ENCODE results near the gene GNB1.
A peak's percentile ranks its signal among the peaks of the same experiment; 100 is the strongest.

GNB1 gene

DNA sequence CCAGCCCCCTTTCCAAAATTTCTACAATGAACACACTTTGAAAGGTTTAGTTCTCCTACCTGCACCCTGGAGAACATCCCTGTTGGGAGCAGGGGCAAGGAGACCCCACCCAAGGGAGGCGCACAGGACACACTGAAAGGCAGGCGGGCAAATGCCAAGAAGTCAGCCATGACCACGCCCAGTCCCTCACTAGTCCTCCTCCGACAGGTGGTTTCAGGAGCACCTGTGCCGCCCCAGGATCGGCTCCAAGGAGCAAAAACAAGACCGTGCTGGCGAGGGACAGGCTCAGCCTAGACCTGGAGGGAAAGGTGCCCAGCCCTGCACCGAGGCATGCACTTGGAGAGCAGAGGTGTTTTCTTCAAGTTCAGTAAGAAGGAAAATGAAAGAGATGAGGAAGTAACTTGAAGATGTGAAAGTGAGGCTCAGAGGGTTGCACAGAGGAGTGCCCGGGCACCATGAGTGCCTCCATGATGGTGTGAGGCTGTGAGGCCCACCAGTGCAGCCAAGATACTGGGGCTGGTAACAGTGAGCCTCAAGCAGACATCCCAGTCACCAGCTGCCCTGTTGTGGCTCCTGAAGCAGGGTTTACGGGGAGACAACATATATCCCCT is 93.1 kb downstream of the GNB1 start:
- no peak for TF ChIP-seq OSR1 (CRISPR knock-in tag; IDR thresholded peaks at IDR 0.05)
- TF ChIP-seq ZNF8 (CRISPR knock-in tag; IDR thresholded peaks at IDR 0.05) = no peak
- TF ChIP-seq, protein P1, sequence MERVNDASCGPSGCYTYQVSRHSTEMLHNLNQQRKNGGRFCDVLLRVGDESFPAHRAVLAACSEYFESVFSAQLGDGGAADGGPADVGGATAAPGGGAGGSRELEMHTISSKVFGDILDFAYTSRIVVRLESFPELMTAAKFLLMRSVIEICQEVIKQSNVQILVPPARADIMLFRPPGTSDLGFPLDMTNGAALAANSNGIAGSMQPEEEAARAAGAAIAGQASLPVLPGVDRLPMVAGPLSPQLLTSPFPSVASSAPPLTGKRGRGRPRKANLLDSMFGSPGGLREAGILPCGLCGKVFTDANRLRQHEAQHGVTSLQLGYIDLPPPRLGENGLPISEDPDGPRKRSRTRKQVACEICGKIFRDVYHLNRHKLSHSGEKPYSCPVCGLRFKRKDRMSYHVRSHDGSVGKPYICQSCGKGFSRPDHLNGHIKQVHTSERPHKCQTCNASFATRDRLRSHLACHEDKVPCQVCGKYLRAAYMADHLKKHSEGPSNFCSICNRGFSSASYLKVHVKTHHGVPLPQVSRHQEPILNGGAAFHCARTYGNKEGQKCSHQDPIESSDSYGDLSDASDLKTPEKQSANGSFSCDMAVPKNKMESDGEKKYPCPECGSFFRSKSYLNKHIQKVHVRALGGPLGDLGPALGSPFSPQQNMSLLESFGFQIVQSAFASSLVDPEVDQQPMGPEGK (CRISPR knock-in tag; IDR thresholded peaks at IDR 0.05; ENCODE audit: borderline replicate concordance) = no peak
- TF ChIP-seq ZFP3 (CRISPR knock-in tag; IDR thresholded peaks at IDR 0.05) = no peak
- ATAC-seq = no peak

- no peak for TF ChIP-seq RARB (CRISPR knock-in tag; IDR thresholded peaks at IDR 0.05)
- no peak for TF ChIP-seq TOX (CRISPR knock-in tag; IDR thresholded peaks at IDR 0.05; ENCODE audit: borderline replicate concordance)
- no peak for TF ChIP-seq TCF4 (CRISPR knock-in tag; IDR thresholded peaks at IDR 0.05; ENCODE audit: borderline replicate concordance)
- no peak for TF ChIP-seq ZNF8 (CRISPR knock-in tag; IDR thresholded peaks at IDR 0.05)
- TF ChIP-seq PPARA (CRISPR knock-in tag; IDR thresholded peaks at IDR 0.05; ENCODE audit: borderline replicate concordance) = no peak
- TF ChIP-seq CREB5 (CRISPR knock-in tag; IDR thresholded peaks at IDR 0.05; ENCODE audit: low read depth) = no peak
- TF ChIP-seq ISL1 (CRISPR knock-in tag; IDR thresholded peaks at IDR 0.05) = no peak
- TF ChIP-seq BACH2 (CRISPR knock-in tag; IDR thresholded peaks at IDR 0.05; ENCODE audit: borderline replicate concordance) = no peak
- no peak for TF ChIP-seq ARNTL (CRISPR knock-in tag; IDR thresholded peaks at IDR 0.05; ENCODE audit: borderline replicate concordance, low read depth)
- no peak for TF ChIP-seq ZNF565 (CRISPR knock-in tag; conservative IDR thresholded peaks at IDR 0.05; ENCODE audit: low read depth)
- TF ChIP-seq SNAI2 (CRISPR knock-in tag; IDR thresholded peaks at IDR 0.05) = no peak
- TF ChIP-seq, protein P2, sequence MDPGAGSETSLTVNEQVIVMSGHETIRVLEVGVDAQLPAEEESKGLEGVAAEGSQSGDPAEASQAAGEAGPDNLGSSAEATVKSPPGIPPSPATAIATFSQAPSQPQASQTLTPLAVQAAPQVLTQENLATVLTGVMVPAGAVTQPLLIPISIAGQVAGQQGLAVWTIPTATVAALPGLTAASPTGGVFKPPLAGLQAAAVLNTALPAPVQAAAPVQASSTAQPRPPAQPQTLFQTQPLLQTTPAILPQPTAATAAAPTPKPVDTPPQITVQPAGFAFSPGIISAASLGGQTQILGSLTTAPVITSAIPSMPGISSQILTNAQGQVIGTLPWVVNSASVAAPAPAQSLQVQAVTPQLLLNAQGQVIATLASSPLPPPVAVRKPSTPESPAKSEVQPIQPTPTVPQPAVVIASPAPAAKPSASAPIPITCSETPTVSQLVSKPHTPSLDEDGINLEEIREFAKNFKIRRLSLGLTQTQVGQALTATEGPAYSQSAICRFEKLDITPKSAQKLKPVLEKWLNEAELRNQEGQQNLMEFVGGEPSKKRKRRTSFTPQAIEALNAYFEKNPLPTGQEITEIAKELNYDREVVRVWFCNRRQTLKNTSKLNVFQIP (CRISPR knock-in tag; IDR thresholded peaks at IDR 0.05; ENCODE audit: borderline replicate concordance, low read depth) = no peak
- no peak for TF ChIP-seq ZC3H10 (CRISPR knock-in tag; IDR thresholded peaks at IDR 0.05)
- no peak for TF ChIP-seq GLIS3 (CRISPR knock-in tag; IDR thresholded peaks at IDR 0.05)
- TF ChIP-seq, protein P3, sequence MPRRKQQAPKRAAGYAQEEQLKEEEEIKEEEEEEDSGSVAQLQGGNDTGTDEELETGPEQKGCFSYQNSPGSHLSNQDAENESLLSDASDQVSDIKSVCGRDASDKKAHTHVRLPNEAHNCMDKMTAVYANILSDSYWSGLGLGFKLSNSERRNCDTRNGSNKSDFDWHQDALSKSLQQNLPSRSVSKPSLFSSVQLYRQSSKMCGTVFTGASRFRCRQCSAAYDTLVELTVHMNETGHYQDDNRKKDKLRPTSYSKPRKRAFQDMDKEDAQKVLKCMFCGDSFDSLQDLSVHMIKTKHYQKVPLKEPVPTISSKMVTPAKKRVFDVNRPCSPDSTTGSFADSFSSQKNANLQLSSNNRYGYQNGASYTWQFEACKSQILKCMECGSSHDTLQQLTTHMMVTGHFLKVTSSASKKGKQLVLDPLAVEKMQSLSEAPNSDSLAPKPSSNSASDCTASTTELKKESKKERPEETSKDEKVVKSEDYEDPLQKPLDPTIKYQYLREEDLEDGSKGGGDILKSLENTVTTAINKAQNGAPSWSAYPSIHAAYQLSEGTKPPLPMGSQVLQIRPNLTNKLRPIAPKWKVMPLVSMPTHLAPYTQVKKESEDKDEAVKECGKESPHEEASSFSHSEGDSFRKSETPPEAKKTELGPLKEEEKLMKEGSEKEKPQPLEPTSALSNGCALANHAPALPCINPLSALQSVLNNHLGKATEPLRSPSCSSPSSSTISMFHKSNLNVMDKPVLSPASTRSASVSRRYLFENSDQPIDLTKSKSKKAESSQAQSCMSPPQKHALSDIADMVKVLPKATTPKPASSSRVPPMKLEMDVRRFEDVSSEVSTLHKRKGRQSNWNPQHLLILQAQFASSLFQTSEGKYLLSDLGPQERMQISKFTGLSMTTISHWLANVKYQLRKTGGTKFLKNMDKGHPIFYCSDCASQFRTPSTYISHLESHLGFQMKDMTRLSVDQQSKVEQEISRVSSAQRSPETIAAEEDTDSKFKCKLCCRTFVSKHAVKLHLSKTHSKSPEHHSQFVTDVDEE (CRISPR knock-in tag; IDR thresholded peaks at IDR 0.05) = no peak
- TF ChIP-seq, protein P1 (CRISPR knock-in tag; IDR thresholded peaks at IDR 0.05; ENCODE audit: borderline replicate concordance) = no peak
- TF ChIP-seq ZNF70 (CRISPR knock-in tag; IDR thresholded peaks at IDR 0.05) = no peak
- no peak for TF ChIP-seq ESRRG (CRISPR knock-in tag; IDR thresholded peaks at IDR 0.05)
- TF ChIP-seq CSDC2 (CRISPR knock-in tag; IDR thresholded peaks at IDR 0.05) = no peak
- ATAC-seq = peak; percentile 17; the same call in 1 of the 3 replicates
Measured at GRCh38 chr1:1796466-1796865, 94.4 kb downstream of the GNB1 start.

DNA sequence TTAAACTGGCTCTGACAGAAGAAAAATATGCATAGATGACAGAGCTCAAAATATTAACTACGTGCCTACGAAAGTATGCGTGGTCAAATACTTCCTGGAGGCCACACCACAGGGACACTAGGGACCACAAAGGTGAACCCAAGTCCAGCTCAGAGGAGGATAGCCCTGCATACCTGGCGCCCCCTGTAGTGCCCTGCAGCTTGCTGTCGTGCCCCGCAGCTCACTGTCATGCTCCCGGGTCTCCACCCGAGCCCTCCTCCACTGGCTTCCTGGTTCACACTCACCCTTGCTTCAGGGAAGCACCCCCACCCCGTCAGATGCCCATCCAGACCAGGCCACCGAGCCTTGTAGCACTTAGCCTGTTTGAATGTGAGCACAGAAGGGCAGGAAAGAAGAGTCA is 95.9 kb downstream of the GNB1 start:
- no peak for ATAC-seq
- TF ChIP-seq ZC3H10 (CRISPR knock-in tag; IDR thresholded peaks at IDR 0.05) (no peak), SNAI2 (CRISPR knock-in tag; IDR thresholded peaks at IDR 0.05) (no peak), BACH2 (CRISPR knock-in tag; IDR thresholded peaks at IDR 0.05; ENCODE audit: borderline replicate concordance) (no peak), TCF4 (CRISPR knock-in tag; IDR thresholded peaks at IDR 0.05; ENCODE audit: borderline replicate concordance) (no peak), TOX (CRISPR knock-in tag; IDR thresholded peaks at IDR 0.05; ENCODE audit: borderline replicate concordance) (no peak), PPARA (CRISPR knock-in tag; IDR thresholded peaks at IDR 0.05; ENCODE audit: borderline replicate concordance) (no peak), CSDC2 (CRISPR knock-in tag; IDR thresholded peaks at IDR 0.05) (no peak)
- TF ChIP-seq, protein P1 (CRISPR knock-in tag; IDR thresholded peaks at IDR 0.05; ENCODE audit: borderline replicate concordance) = no peak
- TF ChIP-seq, protein P3 (CRISPR knock-in tag; IDR thresholded peaks at IDR 0.05) = no peak

Measured in SK-N-SH treated with all-trans-retinoic acid at 6 μM for 48 hours (cell line).